SK-N-SH (cell line): ENCODE measurements around the gene NEBL. TPM values are rescaled to one million over a fixed set of nuclear protein-coding genes. Genes with fewer than 3 reads are reported as not detected.

Experiments used
- CTCF ChIA-PET: fragments of 300-600, 350-600 bp; formaldehyde crosslinking; extraction: SDS; loops from one replicate; lab custom pipeline; 2021; lab: Yijun Ruan, JAX
- POLR2A ChIA-PET: fragments of 350-600 bp; sonication (Branson Sonifier 250); formaldehyde crosslinking; extraction: SDS; loops from one replicate; lab custom pipeline; 2020; ENCODE audit warnings: antibody characterized with exemption, inconsistent platforms; lab: Yijun Ruan, JAX
- DNase-seq: peaks from one replicate; pipeline ENCODE4 v3.0.0; 2012
- H2AFZ ChIP-seq: fragments of 200-600 bp; sonication (generic); 2 replicates; pipeline ENCODE4 v1.8.1; 2016; ENCODE audit warnings: antibody characterized with exemption, mild to moderate bottlenecking, low read depth
- H3F3A ChIP-seq: fragments of 200-600 bp; sonication (generic); replicated peaks from 2 replicates; pipeline ENCODE3; 2016; ENCODE audit warnings: antibody characterized with exemption, mild to moderate bottlenecking; ENCODE audit not compliant: insufficient read depth
- H3K27ac ChIP-seq, 2 experiments: fragments of 200-500 bp in 1 of 2; fragments of 200-600 bp in 1 of 2; sonication (Bioruptor generic) in 1 of 2; sonication (generic), shearing (Covaris generic) in 1 of 2; 2 replicates each; pipeline versions ENCODE4 v1.5.1 to v1.6.1; 2014 to 2016; ENCODE audit warnings: low read depth in 2 of 2, inconsistent platforms in 1 of 2, low read length in 1 of 2, mild to moderate bottlenecking in 1 of 2, mixed read lengths in 1 of 2
- H3K27me3 ChIP-seq: fragments of 200-600 bp; sonication (generic), shearing (Covaris generic); 2 replicates; pipeline ENCODE4 v1.6.1; 2016; ENCODE audit warnings: mixed run types; ENCODE audit not compliant: insufficient read depth
- H3K36me3 ChIP-seq, 2 experiments: fragments of 200-500 bp in 1 of 2; fragments of 200-600 bp in 1 of 2; sonication (Bioruptor generic) in 1 of 2; sonication (generic) in 1 of 2; replicated peaks in 1 of 2; 2 replicates each; pipeline versions ENCODE3 to v1.5.1; 2014 to 2016; ENCODE audit warnings: low read length in 1 of 2, mild to moderate bottlenecking in 1 of 2; ENCODE audit not compliant: insufficient read depth in 2 of 2, control insufficient read depth in 1 of 2
- H3K4me1 ChIP-seq, 2 experiments: fragments of 200-500 bp in 1 of 2; fragments of 200-600 bp in 1 of 2; sonication (Bioruptor generic) in 1 of 2; sonication (generic), shearing (Covaris generic) in 1 of 2; 2 replicates each; pipeline versions ENCODE4 v1.5.1 to v1.6.1; 2014 to 2016; ENCODE audit warnings: low read depth in 1 of 2, low read length in 1 of 2, mixed run types in 1 of 2; ENCODE audit not compliant: insufficient read depth in 2 of 2, control insufficient read depth in 1 of 2
- H3K4me2 ChIP-seq: fragments of 200-600 bp; sonication (generic), shearing (Covaris generic); 2 replicates; pipeline ENCODE4 v1.6.1; 2017; ENCODE audit warnings: mixed run types
- H3K4me3 ChIP-seq, 2 experiments: fragments of 200-500 bp in 1 of 2; fragments of 200-600 bp in 1 of 2; sonication (Bioruptor generic) in 1 of 2; sonication (generic), shearing (Covaris generic) in 1 of 2; 2 replicates each; pipeline versions ENCODE4 v1.5.1 to v1.8.1; 2014 to 2016; ENCODE audit warnings: low read depth in 2 of 2, inconsistent platforms in 1 of 2, low read length in 1 of 2, mild to moderate bottlenecking in 1 of 2, mixed read lengths in 1 of 2, moderate library complexity in 1 of 2
- H3K79me2 ChIP-seq: fragments of 200-600 bp; sonication (generic); 2 replicates; pipeline ENCODE4 v1.8.1; 2017; ENCODE audit warnings: mild to moderate bottlenecking; ENCODE audit not compliant: insufficient read depth
- H3K9ac ChIP-seq: fragments of 200-600 bp; sonication (generic); 2 replicates; pipeline ENCODE4 v1.6.1; 2017; ENCODE audit warnings: mixed run types
- H3K9me2 ChIP-seq: fragments of 200-600 bp; sonication (generic); 2 replicates; pipeline ENCODE4 v1.6.1; 2017; ENCODE audit warnings: mixed run types
- H3K9me3 ChIP-seq: fragments of 200-600 bp; sonication (generic); 2 replicates; pipeline ENCODE4 v1.6.1; 2017; ENCODE audit warnings: mixed run types, mild to moderate bottlenecking, moderate library complexity
- H4K20me1 ChIP-seq: fragments of 200-600 bp; sonication (generic); 2 replicates; pipeline ENCODE4 v1.6.1; 2017; ENCODE audit warnings: mild to moderate bottlenecking, mixed run types; ENCODE audit not compliant: insufficient read depth
- ELF1 ChIP-seq: IDR thresholded peaks from 2 replicates; pipeline ENCODE4 v1.4.0; 2012
- EP300 ChIP-seq, 2 experiments: IDR thresholded peaks; 2 replicates each; pipeline versions ENCODE4 v1.4.0 to v1.6.1; 2012; ENCODE audit warnings: borderline replicate concordance in 1 of 2, low read depth in 1 of 2, low read length in 1 of 2
- FOSL2 ChIP-seq: IDR thresholded peaks from 2 replicates; pipeline ENCODE4 v1.4.0; 2012; ENCODE audit warnings: low read depth, mild to moderate bottlenecking, moderate library complexity, borderline replicate concordance
- GABPA ChIP-seq: IDR thresholded peaks from 2 replicates; pipeline ENCODE4 v1.4.0; 2012; ENCODE audit warnings: low read depth, mild to moderate bottlenecking
- GATA2 ChIP-seq: sonication (generic); formaldehyde crosslinking; IDR thresholded peaks from 2 replicates; pipeline ENCODE4 v1.5.0; 2020; ENCODE audit warnings: mild to moderate bottlenecking, missing genetic modification reagents
- NRF1 ChIP-seq: IDR thresholded peaks from 2 replicates; pipeline ENCODE4 v1.6.1; 2012; ENCODE audit warnings: low read depth, mild to moderate bottlenecking, low read length
- POLR2AphosphoS5 ChIP-seq: IDR thresholded peaks from 2 replicates; pipeline ENCODE4 v1.6.1; 2012; ENCODE audit warnings: low read depth, low read length
- RAD21 ChIP-seq: IDR thresholded peaks from 2 replicates; pipeline ENCODE4 v1.6.1; 2012; ENCODE audit warnings: mild to moderate bottlenecking, low read length
- RCOR1 ChIP-seq: fragments of 150-350 bp; IDR thresholded peaks from 2 replicates; pipeline ENCODE4 v1.6.1; 2017; ENCODE audit warnings: antibody characterized with exemption, low read length
- RFX5 ChIP-seq: IDR thresholded peaks from 2 replicates; pipeline ENCODE4 v1.6.1; 2012; ENCODE audit warnings: mild to moderate bottlenecking, improper control_type of control experiment, low read length
- RXRA ChIP-seq: IDR thresholded peaks from 2 replicates; pipeline ENCODE4 v1.4.0; 2012; ENCODE audit warnings: low read depth, mild to moderate bottlenecking, borderline replicate concordance
- SIN3A ChIP-seq: IDR thresholded peaks from 2 replicates; pipeline ENCODE4 v1.6.1; 2012; ENCODE audit warnings: low read depth, mild to moderate bottlenecking, low read length, moderate library complexity, borderline replicate concordance
- TAF1 ChIP-seq: IDR thresholded peaks from 2 replicates; pipeline ENCODE4 v1.6.1; 2012; ENCODE audit warnings: low read depth, mild to moderate bottlenecking, low read length, moderate library complexity, borderline replicate concordance
- WGBS: methylation state at CpG from one replicate; pipeline ENCODE4 v1.1.6; 2017; ENCODE audit warnings: low lambda C conversion rate; 5-methylcytosine and 5-hydroxymethylcytosine counted together
- polyA plus RNA-seq, 3 experiments: library from polyadenylated mRNA; depleted of rRNA; stranded (reverse); fragments of >200 nt; gene quantifications; 2 replicates each; pipeline ENCODE4 v1.2.3, GENCODE V29; 2012
- TF ChIP-seq, protein P1 (sequence below): fragments of 200-600 bp; sonication (generic); IDR thresholded peaks from 2 replicates; pipeline ENCODE4 v1.6.1; 2017; ENCODE audit warnings: antibody characterized with exemption, mild to moderate bottlenecking, moderate library complexity
- TF ChIP-seq, protein P2 (sequence below): IDR thresholded peaks from 2 replicates; pipeline ENCODE4 v1.4.0; 2012; ENCODE audit warnings: low read depth, borderline replicate concordance
- TF ChIP-seq, protein P3 (sequence below): IDR thresholded peaks from 2 replicates; pipeline ENCODE4 v1.4.0; 2012; ENCODE audit warnings: low read depth

NEBL gene
- polyA plus RNA-seq, 1 of the 3 experiments (the other 2 are of a cell fraction) = 0.58 TPM

DNA sequence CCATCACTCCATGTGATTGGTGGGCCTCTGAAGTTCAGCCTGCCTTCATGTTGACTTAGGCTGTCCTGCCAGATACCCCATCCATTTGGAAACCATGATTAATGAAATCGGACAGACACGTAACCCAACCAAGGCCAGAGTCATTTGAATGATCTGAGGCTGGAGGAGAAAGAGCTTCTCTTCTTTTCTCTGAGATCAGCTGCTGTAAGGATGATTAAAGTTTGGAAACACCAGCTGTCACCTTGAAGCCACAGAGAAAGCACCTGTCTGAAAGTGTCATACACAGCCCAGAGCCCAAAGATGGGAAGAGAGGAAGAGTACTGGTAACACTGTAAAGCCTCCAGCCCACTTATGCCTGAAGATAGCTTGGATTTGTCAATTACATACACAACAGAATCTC, 22.9 kb downstream of the NEBL start (continued):
- TF ChIP-seq, protein P1, sequence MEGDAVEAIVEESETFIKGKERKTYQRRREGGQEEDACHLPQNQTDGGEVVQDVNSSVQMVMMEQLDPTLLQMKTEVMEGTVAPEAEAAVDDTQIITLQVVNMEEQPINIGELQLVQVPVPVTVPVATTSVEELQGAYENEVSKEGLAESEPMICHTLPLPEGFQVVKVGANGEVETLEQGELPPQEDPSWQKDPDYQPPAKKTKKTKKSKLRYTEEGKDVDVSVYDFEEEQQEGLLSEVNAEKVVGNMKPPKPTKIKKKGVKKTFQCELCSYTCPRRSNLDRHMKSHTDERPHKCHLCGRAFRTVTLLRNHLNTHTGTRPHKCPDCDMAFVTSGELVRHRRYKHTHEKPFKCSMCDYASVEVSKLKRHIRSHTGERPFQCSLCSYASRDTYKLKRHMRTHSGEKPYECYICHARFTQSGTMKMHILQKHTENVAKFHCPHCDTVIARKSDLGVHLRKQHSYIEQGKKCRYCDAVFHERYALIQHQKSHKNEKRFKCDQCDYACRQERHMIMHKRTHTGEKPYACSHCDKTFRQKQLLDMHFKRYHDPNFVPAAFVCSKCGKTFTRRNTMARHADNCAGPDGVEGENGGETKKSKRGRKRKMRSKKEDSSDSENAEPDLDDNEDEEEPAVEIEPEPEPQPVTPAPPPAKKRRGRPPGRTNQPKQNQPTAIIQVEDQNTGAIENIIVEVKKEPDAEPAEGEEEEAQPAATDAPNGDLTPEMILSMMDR = no peak
- TF ChIP-seq RAD21 = no peak

DNA sequence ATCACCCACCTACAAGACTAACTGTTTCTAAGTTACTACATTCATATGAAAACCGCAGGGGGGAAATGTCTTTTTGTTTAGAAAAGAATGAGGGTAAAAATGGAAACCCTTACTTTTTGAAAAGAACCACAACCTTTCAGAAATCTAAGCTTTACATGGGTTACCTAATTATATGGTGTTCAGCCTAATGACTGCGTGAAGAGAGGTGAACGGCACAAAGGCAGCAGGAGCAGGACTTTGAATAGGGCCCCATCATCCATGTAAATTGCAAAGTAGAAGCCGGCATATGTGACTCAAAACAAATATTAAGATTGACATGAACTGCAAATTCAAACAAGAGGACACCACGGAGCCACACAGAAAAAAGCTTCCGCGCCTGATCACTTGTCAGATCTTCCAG, 25.1 kb downstream of the NEBL start:
- peaks cover 0 to 6% of the 10 kb centered on the region in 2 experiments; a peak in 2 of 4 replicates for H3K4me1 ChIP-seq
- no peak overlapping the region for H3K4me3 ChIP-seq
- H3K79me2 ChIP-seq = no peaks in the 10 kb centered on the region
- POLR2A ChIA-PET = no interaction called here
- no peaks in the 10 kb centered on the region for H4K20me1 ChIP-seq
- H3K9ac ChIP-seq = no peak overlapping the region
- peaks cover 0 to 15% of the 10 kb centered on the region in 2 experiments for H3K36me3 ChIP-seq
- H3K9me2 ChIP-seq = no peaks in the 10 kb centered on the region
- H3F3A ChIP-seq = no peaks in the 10 kb centered on the region
- H3K4me2 ChIP-seq = no peak overlapping the region
- no peaks in the 10 kb centered on the region for H3K27me3 ChIP-seq
- DNase-seq = no peak
- TF ChIP-seq EP300 (IDR thresholded peaks at IDR 0.05; ENCODE audit: borderline replicate concordance in 1 of 2, low read depth in 1 of 2, low read length in 1 of 2) (no peak), SIN3A (no peak), GATA2 (CRISPR knock-in tag) (no peak), RAD21 (no peak), RCOR1 (no peak), POLR2AphosphoS5 (no peak), ELF1 (no peak), NRF1 (no peak), RXRA (no peak), RFX5 (no peak), FOSL2 (no peak), TAF1 (no peak), GABPA (no peak)
- TF ChIP-seq, protein P2, sequence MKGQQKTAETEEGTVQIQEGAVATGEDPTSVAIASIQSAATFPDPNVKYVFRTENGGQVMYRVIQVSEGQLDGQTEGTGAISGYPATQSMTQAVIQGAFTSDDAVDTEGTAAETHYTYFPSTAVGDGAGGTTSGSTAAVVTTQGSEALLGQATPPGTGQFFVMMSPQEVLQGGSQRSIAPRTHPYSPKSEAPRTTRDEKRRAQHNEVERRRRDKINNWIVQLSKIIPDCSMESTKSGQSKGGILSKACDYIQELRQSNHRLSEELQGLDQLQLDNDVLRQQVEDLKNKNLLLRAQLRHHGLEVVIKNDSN = no peak
- TF ChIP-seq, protein P1 = no peak
- TF ChIP-seq, protein P3, sequence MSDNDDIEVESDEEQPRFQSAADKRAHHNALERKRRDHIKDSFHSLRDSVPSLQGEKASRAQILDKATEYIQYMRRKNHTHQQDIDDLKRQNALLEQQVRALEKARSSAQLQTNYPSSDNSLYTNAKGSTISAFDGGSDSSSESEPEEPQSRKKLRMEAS = no peak
- 79% methylated on average over 7 of the region's 7 CpGs for WGBS
- H3K27ac ChIP-seq = peak overlapping the region in 1 of 2 experiments; percentile 55; a peak in 2 of 4 replicates
- H3K9me3 ChIP-seq = no peaks in the 10 kb centered on the region
- H2AFZ ChIP-seq = no peak overlapping the region
- CTCF ChIA-PET = interaction anchor here (1.3 to 1.5 kb wide), 2 partner anchors 207 to 398 kb away, joined by 5 to 6 read pairs; no protein-coding TSS in a partner anchor
